GM21619 (cell line): ENCODE measurements around the gene IL13.

Experiments
- ATAC-seq: cut with Tn5 transposase; IDR thresholded peaks from one replicate; pipeline ENCODE4 v1.9.1; 2021; ENCODE audit not compliant: unreplicated experiment

Gene IL13

GRCh38 chr5:132669966-132670882, 12.3 kb downstream of the IL13 start:
- ATAC-seq = no peak

GRCh38 chr5:132671000-132671399, 13.0 kb downstream of the IL13 start:
- ATAC-seq = no peak

GRCh38 chr5:132673488-132673887, 15.5 kb downstream of the IL13 start:
- no peak for ATAC-seq

GRCh38 chr5:132673939-132674630, 16.1 kb downstream of the IL13 start, which contains the start of gene IL4:
Gene IL4, plus strand, starts transcription at chr5:132673989. Its CDS starts 62 bp downstream, at chr5:132674051.
- no peak for ATAC-seq

- peak; percentile 74 for ATAC-seq
Observed at GRCh38 chr5:132674671-132675506, 16.9 kb downstream of the IL13 start.

GRCh38 chr5:132675936-132676689, 18.1 kb downstream of the IL13 start:
- ATAC-seq = no peak

- ATAC-seq = no peak
Observed at GRCh38 chr5:132677191-132677590, 19.2 kb downstream of the IL13 start.

- no peak for ATAC-seq
Observed at GRCh38 chr5:132677682-132678400, 19.9 kb downstream of the IL13 start.

- ATAC-seq = no peak
Observed at GRCh38 chr5:132678735-132679134, 20.8 kb downstream of the IL13 start.

- ATAC-seq = no peak
Observed at GRCh38 chr5:132679166-132679565, 21.2 kb downstream of the IL13 start.

GRCh38 chr5:132679717-132680380, 21.9 kb downstream of the IL13 start:
- no peak for ATAC-seq

- no peak for ATAC-seq
Observed at GRCh38 chr5:132680780-132681475, 23.0 kb downstream of the IL13 start.

GRCh38 chr5:132681476-132681831, 23.5 kb downstream of the IL13 start:
- ATAC-seq = no peak

- no peak for ATAC-seq
Observed at GRCh38 chr5:132681983-132682382, 24.0 kb downstream of the IL13 start.

- no peak for ATAC-seq
Observed at GRCh38 chr5:132684491-132684890, 26.5 kb downstream of the IL13 start.

GRCh38 chr5:132684922-132685720, 27.1 kb downstream of the IL13 start:
- ATAC-seq = no peak

- ATAC-seq = no peak
Observed at GRCh38 chr5:132686193-132686592, 28.2 kb downstream of the IL13 start.

GRCh38 chr5:132687995-132688394, 30.0 kb downstream of the IL13 start:
- ATAC-seq = no peak
